SU-DHL-6 (cell line): ENCODE data around the gene GAREM2.

Source experiments
- EZH2phosphoT487 ChIP-seq: fragments of 200-600 bp; sonication (generic), shearing (Covaris generic); conservative IDR thresholded peaks from 2 replicates; pipeline ENCODE4 v1.6.1; 2018; ENCODE audit warnings: mild to moderate bottlenecking, antibody characterized with exemption, low read length, moderate library complexity, mixed read lengths
- TF ChIP-seq, protein P1 (sequence below): fragments of 200-600 bp; sonication (generic); IDR thresholded peaks from one replicate; pipeline ENCODE4 v1.5.1; 2017; ENCODE audit warnings: antibody characterized with exemption, mild to moderate bottlenecking, low read length, moderate library complexity; ENCODE audit not compliant: insufficient read depth, poor library complexity, severe bottlenecking

DNA sequence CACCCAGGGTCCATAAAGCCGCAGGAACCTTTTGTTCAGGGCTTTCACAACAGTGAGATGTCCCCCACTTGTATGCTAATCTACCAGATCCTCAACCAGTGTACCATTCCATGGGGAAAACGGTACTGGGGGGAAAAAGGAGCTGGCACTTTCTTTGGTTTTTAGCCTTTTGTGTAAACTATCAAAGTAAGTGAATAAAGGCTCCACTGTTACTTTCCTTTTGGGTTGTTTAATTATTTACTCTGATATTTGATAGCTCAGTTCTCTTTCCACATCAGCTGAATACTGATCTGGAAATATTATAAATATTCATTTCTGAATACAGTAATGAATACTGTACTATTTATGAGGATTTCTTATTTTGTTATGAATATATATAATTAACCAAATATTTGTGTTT, 51.2 kb downstream of the GAREM2 start:
- TF ChIP-seq, protein P1, sequence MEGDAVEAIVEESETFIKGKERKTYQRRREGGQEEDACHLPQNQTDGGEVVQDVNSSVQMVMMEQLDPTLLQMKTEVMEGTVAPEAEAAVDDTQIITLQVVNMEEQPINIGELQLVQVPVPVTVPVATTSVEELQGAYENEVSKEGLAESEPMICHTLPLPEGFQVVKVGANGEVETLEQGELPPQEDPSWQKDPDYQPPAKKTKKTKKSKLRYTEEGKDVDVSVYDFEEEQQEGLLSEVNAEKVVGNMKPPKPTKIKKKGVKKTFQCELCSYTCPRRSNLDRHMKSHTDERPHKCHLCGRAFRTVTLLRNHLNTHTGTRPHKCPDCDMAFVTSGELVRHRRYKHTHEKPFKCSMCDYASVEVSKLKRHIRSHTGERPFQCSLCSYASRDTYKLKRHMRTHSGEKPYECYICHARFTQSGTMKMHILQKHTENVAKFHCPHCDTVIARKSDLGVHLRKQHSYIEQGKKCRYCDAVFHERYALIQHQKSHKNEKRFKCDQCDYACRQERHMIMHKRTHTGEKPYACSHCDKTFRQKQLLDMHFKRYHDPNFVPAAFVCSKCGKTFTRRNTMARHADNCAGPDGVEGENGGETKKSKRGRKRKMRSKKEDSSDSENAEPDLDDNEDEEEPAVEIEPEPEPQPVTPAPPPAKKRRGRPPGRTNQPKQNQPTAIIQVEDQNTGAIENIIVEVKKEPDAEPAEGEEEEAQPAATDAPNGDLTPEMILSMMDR = no peak
- TF ChIP-seq EZH2phosphoT487 = no peak
